Thyroid gland (tissue), 4 donors: ENCODE measurements around the gene STEAP1.
"Not testable (repeated sequence)": the region's sequence is repeated elsewhere in the genome, so short reads cannot be mapped to it uniquely, and the experiment has no call there.

Source experiments
- CTCF ChIP-seq, 6 experiments: fragments of 200-600 bp in 3 of 6; fragments of 450-650 bp in 3 of 6; sonication (generic) in 3 of 6; IDR thresholded peaks; one replicate each; pipeline ENCODE4 v1.5.1; 2016 to 2019; ENCODE audit warnings: antibody characterized with exemption in 6 of 6, mild to moderate bottlenecking in 2 of 6, inconsistent platforms in 1 of 6, moderate library complexity in 1 of 6
- POLR2A ChIP-seq, 2 donors: fragments of 450-650 bp; IDR thresholded peaks; one replicate each; pipeline ENCODE4 v1.6.1; 2017; ENCODE audit warnings: antibody characterized with exemption in 2 of 2, mild to moderate bottlenecking in 2 of 2, moderate library complexity in 1 of 2

DNA sequence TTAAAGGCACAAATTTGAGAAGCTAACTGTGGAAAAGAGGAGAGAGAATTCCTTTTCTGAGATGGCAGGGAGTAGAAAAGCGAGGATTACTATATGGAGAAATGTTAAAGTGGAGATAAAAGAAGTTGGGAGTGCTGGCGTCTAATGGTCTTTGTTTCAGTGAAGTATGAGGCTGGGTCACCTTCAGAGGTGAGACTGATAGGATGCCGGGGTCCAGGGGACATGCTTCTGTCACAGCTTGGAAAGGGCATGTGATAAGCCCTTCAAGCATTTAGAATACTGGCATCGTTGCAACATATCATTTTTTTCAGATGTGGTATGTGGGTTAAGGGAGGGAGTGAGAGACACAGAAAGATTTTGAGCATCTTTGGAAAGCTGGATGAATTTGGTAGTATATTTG lies 34.1 kb upstream of the STEAP1 start:
- TF ChIP-seq POLR2A, CTCF (IDR thresholded peaks at IDR 0.05): not testable (repeated sequence)
